Activated CD8-positive, alpha-beta memory T cell treated with anti-CD3 and anti-CD28 coated beads for 36 hours (primary cell): ENCODE results near the gene TRAP1. TPM values are rescaled to one million over a fixed set of nuclear protein-coding genes. Genes with fewer than 3 reads are reported as not detected.

Experiments
- total RNA-seq, 2 experiments: library from RNA; stranded (reverse); gene quantifications; one replicate each; pipeline ENCODE4 v1.2.3, GENCODE V29; 2021

Gene TRAP1
- total RNA-seq, 2 experiments from 2014 or later = 331 to 335 TPM

Other genes with a start within 250 kb of the TRAP1 start
- gene C16orf90, start 222.0 kb downstream of the TRAP1 start, total RNA-seq = not detected
- 10 to 100 TPM; 13.8 to 15.4 TPM for gene CLUAP1, start 216.5 kb downstream of the TRAP1 start, total RNA-seq
- gene NLRC3, start 140.1 kb downstream of the TRAP1 start, total RNA-seq = 10 to 100 TPM; 12.6 TPM
- 10 to 100 TPM; 11.5 to 12.5 TPM for gene SLX4, start 105.9 kb downstream of the TRAP1 start, total RNA-seq
- gene DNASE1, start 62.8 kb downstream of the TRAP1 start, total RNA-seq = 10 to 100 TPM in 1 of 2 experiments, 1 to 10 TPM in 1; 9.0 to 10.9 TPM
- gene CREBBP, start 163.2 kb upstream of the TRAP1 start, total RNA-seq = 10 to 100 TPM; 31.6 to 31.9 TPM